H1 (cell line): ENCODE measurements around the gene PGBD5. TPM values are rescaled to one million over a fixed set of nuclear protein-coding genes. Genes with fewer than 3 reads are reported as not detected.

ENCODE experiments used
- polyA plus RNA-seq, 7 experiments: library from polyadenylated mRNA; depleted of rRNA in 3 of 7; stranded (reverse) in 5 of 7; unstranded in 2 of 7; fragments of >200 nt in 5 of 7; fragments of 200-250 nt in 2 of 7; gene quantifications; 1 replicate in 5 of 7; 2 replicates in 1 of 7; 4 replicates in 1 of 7; pipeline versions ENCODE4 v1.2.1 to v1.2.3, GENCODE V29; 2011 to 2013; ENCODE audit warnings: missing spikeins in 2 of 7, mixed read lengths in 2 of 7
- total RNA-seq: library from RNA; stranded (reverse); fragmentation: NEBNext Ultra II Directional; extraction: Animal tissue kit (Norgen Biotek cat#: 25700); gene quantifications from 2 replicates; pipeline ENCODE4 v1.2.1, GENCODE V29; 2021
- TF ChIP-seq, protein P1 (sequence below): fragments of 300-600 bp; sonication (generic); IDR thresholded peaks from 2 replicates; pipeline ENCODE4 v1.7.1; 2012; ENCODE audit warnings: low read length, moderate library complexity, mild to moderate bottlenecking, inconsistent platforms; ENCODE audit not compliant: insufficient replicate concordance

The PGBD5 gene
- total and polyA plus RNA-seq, 2 of the 8 experiments (the other 6 are each of a cell fraction or from before 2014, with no cell fraction given), result 16.3 to 18.4 TPM

DNA sequence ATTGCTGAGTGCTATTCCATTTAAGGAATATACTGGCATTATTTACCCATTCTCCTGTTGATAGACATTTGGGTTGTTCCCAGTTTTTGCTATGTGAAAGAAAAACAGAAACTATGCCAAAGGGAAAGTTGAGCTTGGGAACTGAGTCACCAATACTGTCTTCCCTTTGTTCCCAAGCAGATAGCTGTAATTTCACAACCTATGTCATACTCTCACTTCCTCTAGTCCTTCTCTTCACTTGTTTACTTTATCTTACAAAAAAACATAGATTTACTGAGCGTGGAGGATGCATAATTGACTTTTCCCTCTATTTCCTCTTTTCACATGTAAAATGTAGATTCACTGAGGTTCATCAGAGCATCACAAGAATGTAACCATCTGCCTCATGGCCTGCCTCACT is 32.4 kb upstream of the PGBD5 start (continued):
- TF ChIP-seq, protein P1, sequence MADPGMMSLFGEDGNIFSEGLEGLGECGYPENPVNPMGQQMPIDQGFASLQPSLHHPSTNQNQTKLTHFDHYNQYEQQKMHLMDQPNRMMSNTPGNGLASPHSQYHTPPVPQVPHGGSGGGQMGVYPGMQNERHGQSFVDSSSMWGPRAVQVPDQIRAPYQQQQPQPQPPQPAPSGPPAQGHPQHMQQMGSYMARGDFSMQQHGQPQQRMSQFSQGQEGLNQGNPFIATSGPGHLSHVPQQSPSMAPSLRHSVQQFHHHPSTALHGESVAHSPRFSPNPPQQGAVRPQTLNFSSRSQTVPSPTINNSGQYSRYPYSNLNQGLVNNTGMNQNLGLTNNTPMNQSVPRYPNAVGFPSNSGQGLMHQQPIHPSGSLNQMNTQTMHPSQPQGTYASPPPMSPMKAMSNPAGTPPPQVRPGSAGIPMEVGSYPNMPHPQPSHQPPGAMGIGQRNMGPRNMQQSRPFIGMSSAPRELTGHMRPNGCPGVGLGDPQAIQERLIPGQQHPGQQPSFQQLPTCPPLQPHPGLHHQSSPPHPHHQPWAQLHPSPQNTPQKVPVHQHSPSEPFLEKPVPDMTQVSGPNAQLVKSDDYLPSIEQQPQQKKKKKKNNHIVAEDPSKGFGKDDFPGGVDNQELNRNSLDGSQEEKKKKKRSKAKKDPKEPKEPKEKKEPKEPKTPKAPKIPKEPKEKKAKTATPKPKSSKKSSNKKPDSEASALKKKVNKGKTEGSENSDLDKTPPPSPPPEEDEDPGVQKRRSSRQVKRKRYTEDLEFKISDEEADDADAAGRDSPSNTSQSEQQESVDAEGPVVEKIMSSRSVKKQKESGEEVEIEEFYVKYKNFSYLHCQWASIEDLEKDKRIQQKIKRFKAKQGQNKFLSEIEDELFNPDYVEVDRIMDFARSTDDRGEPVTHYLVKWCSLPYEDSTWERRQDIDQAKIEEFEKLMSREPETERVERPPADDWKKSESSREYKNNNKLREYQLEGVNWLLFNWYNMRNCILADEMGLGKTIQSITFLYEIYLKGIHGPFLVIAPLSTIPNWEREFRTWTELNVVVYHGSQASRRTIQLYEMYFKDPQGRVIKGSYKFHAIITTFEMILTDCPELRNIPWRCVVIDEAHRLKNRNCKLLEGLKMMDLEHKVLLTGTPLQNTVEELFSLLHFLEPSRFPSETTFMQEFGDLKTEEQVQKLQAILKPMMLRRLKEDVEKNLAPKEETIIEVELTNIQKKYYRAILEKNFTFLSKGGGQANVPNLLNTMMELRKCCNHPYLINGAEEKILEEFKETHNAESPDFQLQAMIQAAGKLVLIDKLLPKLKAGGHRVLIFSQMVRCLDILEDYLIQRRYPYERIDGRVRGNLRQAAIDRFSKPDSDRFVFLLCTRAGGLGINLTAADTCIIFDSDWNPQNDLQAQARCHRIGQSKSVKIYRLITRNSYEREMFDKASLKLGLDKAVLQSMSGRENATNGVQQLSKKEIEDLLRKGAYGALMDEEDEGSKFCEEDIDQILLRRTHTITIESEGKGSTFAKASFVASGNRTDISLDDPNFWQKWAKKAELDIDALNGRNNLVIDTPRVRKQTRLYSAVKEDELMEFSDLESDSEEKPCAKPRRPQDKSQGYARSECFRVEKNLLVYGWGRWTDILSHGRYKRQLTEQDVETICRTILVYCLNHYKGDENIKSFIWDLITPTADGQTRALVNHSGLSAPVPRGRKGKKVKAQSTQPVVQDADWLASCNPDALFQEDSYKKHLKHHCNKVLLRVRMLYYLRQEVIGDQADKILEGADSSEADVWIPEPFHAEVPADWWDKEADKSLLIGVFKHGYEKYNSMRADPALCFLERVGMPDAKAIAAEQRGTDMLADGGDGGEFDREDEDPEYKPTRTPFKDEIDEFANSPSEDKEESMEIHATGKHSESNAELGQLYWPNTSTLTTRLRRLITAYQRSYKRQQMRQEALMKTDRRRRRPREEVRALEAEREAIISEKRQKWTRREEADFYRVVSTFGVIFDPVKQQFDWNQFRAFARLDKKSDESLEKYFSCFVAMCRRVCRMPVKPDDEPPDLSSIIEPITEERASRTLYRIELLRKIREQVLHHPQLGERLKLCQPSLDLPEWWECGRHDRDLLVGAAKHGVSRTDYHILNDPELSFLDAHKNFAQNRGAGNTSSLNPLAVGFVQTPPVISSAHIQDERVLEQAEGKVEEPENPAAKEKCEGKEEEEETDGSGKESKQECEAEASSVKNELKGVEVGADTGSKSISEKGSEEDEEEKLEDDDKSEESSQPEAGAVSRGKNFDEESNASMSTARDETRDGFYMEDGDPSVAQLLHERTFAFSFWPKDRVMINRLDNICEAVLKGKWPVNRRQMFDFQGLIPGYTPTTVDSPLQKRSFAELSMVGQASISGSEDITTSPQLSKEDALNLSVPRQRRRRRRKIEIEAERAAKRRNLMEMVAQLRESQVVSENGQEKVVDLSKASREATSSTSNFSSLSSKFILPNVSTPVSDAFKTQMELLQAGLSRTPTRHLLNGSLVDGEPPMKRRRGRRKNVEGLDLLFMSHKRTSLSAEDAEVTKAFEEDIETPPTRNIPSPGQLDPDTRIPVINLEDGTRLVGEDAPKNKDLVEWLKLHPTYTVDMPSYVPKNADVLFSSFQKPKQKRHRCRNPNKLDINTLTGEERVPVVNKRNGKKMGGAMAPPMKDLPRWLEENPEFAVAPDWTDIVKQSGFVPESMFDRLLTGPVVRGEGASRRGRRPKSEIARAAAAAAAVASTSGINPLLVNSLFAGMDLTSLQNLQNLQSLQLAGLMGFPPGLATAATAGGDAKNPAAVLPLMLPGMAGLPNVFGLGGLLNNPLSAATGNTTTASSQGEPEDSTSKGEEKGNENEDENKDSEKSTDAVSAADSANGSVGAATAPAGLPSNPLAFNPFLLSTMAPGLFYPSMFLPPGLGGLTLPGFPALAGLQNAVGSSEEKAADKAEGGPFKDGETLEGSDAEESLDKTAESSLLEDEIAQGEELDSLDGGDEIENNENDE, result no peak
